ENCODE data around the gene FPR3.

Gene FPR3

GRCh38 chr19:51755571-51755970 lies 39.4 kb upstream of the FPR3 start (continued):
- no peak for TF ChIP-seq ZNF280D (tag by site-specific recombination; IDR thresholded peaks at IDR 0.05)
- TF ChIP-seq ZNF404 (tag by site-specific recombination; IDR thresholded peaks at IDR 0.05), result no peak
- TF ChIP-seq RBAK (tag by site-specific recombination; IDR thresholded peaks at IDR 0.05), result no peak
- TF ChIP-seq KLF1 (tag by site-specific recombination; IDR thresholded peaks at IDR 0.05), result no peak

GRCh38 chr19:51760697-51761356 lies 34.1 kb upstream of the FPR3 start, which contains the start of gene FPR2:
Gene FPR2, plus strand, starts transcription at chr19:51761180. Its CDS starts 7,479 bp downstream, at chr19:51768659.
- Histone ChIP-seq H3K27ac (ENCODE audit: extremely low read depth, low read depth, low read length) (no peak within 1 kb of the TSS), H3K4me3 (ENCODE audit: low read depth, low read length) (no peak within 1 kb of the TSS), H3K9me3 (ENCODE audit: control insufficient read depth, insufficient read depth, low read depth, low read length) (no peaks in the 10 kb centered on the region), H3K4me1 (ENCODE audit: control insufficient read depth, insufficient read depth, low read length) (no peaks in the 10 kb centered on the region), H3K36me3 (ENCODE audit: control insufficient read depth in 2 of 2, insufficient read depth in 1 of 2, low read length in 2 of 2) (no peaks in the 10 kb centered on the region)
- ChIA-PET POLR2A (no interaction called here), CTCF (no interaction called here)
- TF ChIP-seq ZNF837 (tag by site-specific recombination; IDR thresholded peaks at IDR 0.05) (no peak), ZNF560 (tag by site-specific recombination; IDR thresholded peaks at IDR 0.05; ENCODE audit: borderline replicate concordance) (no peak), PRDM2 (tag by site-specific recombination; IDR thresholded peaks at IDR 0.05; ENCODE audit: borderline replicate concordance) (no peak), ZNF248 (tag by site-specific recombination; IDR thresholded peaks at IDR 0.05) (no peak), ZNF341 (tag by site-specific recombination; IDR thresholded peaks at IDR 0.05; ENCODE audit: low read depth) (no peak), ZNF155 (tag by site-specific recombination; IDR thresholded peaks at IDR 0.05) (no peak), ZBTB11 (tag by site-specific recombination; conservative IDR thresholded peaks at IDR 0.05; ENCODE audit: low read depth) (no peak), ZNF214 (tag by site-specific recombination; IDR thresholded peaks at IDR 0.05; ENCODE audit: borderline replicate concordance) (no peak), ZNF175 (tag by site-specific recombination; IDR thresholded peaks at IDR 0.05) (no peak), MYNN (tag by site-specific recombination; IDR thresholded peaks at IDR 0.05; ENCODE audit: borderline replicate concordance) (no peak), YY2 (tag by site-specific recombination; IDR thresholded peaks at IDR 0.05) (no peak), ZFP3 (tag by site-specific recombination; IDR thresholded peaks at IDR 0.05; ENCODE audit: low read depth) (no peak), ZNF777 (tag by site-specific recombination; IDR thresholded peaks at IDR 0.05; ENCODE audit: borderline replicate concordance) (no peak), ZNF747 (tag by site-specific recombination; IDR thresholded peaks at IDR 0.05) (no peak), PRDM10 (tag by site-specific recombination; IDR thresholded peaks at IDR 0.05) (no peak), ZNF221 (tag by site-specific recombination; IDR thresholded peaks at IDR 0.05; ENCODE audit: borderline replicate concordance) (no peak)
